Stimulated activated CD4-positive, alpha-beta T cell treated with anti-CD3 and anti-CD28 coated beads, Interleukin-4, amount 100 ng/mL, for 1 hour (primary cell): ENCODE measurements around the gene TSPAN10.

Source experiments
- DNase-seq: peaks from one replicate; pipeline ENCODE4 v3.0.0-alpha.2; 2020

The TSPAN10 gene

DNA sequence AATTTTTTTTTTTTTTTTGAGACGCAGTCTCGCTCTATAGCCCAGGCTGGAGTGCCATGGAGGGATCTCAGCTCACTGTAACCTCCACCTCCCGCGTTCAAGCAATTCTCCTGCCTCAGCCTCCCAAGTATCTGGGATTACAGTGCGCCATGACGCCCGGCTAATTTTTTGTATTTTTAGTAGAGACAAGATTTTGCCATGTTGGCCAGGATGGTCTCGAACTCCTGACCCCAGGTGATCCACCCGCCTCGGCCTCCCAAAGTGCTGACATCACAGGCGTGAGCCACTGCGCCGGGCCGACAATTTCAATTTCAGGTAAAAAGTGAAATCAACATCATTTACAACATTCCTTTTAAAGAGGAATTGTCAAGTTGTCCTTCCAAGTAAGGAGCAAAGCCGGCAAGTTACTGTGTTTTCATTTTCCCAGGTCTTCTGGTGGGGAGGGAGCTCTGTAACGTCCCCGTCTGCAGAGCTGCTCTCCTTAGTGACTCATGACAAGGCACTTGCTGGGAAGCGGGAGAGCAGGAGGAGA, 957 bp upstream of the TSPAN10 start:
- DNase-seq, result no peak

DNA sequence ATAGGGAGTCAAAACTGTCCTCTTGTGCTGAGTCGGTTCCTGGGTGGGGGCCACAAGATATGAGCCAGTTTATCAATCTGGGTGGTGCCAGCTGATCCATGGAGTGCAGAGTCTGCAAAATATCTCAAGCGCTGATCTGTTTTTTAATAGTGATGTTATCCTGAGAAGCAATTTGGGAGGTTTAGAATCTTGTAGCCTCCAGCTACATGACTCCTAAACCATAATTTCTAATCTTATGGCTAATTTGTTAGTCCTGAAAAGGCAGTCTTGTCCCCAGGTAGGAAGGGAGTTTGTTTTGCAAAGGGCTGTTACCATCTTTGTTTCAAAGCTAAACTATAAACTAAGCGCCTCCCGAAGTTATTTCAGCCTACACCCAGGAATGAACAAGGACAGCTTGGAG, 1.7 kb downstream of the TSPAN10 start:
- DNase-seq, result no peak

DNA sequence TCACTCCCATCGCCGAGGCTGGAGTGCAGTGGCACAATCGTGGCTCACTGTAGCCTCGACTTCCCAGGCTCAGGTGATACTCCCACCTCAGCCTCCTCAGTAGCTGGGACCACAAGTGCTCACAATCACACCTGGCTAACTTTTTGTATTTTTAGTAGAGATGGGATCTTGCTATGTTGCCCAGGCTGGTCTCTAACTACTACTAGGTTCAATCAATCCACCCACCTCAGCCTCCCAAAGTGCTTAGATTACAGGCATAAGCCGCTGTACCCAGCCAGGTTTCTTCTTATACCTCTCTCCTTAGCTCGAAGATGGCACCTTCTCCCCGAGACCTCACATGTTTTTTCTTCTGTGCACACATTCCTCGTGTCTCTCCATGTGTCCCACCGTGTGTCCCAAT, 3.0 kb downstream of the TSPAN10 start:
- DNase-seq, result no peak

DNA sequence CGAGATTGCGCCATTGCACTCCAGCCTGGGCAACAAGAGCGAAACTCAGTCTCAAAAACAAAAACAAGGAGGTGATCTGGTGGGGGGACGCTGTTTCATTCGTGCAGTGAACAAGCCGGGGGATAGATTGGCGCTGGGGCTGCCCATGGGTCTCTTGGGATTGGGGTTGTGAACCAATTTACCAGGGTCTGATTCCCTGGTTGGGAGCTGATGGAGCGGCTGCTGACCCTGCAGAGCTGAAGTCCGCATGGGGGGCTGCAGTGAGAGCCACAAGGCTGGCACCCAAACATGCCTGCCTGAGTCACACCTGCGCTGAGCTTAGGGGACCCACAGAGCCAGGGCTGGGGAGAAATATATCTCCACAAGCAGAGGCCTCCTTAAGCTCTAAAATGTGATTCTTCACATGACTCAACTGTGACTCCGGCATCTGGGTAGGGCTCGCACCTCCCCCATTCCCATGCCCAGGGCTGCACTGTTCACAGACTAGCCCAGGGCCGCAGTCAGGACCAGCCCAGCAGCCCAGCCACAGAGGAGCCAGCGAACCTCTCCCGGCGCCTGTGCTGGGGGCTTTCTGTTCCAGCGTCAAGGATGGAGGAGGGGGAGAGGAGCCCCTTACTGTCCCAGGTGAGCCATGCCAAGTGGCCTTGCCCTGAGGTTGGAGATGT, 5.0 kb downstream of the TSPAN10 start:
- DNase-seq, result no peak

DNA sequence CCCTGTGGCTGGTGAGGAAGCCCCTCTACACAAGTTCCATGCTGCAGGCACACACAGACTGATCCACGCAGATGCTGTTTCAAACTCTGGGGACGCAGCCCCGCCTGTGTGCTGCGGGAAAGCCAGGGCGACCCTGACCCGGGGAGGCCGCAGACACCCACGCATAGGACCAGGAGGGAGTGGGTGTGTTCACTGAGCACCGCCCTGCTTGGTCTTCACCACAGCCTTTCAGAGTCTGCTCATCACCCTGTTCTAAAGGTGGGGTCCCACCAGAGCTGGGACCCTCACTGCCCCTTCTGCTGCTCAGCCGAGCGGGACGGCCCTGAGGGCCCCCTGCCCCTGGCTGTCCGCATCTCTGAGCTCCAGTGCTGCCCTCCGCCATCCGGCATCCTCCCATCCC, 7.5 kb downstream of the TSPAN10 start:
- no peak for DNase-seq

DNA sequence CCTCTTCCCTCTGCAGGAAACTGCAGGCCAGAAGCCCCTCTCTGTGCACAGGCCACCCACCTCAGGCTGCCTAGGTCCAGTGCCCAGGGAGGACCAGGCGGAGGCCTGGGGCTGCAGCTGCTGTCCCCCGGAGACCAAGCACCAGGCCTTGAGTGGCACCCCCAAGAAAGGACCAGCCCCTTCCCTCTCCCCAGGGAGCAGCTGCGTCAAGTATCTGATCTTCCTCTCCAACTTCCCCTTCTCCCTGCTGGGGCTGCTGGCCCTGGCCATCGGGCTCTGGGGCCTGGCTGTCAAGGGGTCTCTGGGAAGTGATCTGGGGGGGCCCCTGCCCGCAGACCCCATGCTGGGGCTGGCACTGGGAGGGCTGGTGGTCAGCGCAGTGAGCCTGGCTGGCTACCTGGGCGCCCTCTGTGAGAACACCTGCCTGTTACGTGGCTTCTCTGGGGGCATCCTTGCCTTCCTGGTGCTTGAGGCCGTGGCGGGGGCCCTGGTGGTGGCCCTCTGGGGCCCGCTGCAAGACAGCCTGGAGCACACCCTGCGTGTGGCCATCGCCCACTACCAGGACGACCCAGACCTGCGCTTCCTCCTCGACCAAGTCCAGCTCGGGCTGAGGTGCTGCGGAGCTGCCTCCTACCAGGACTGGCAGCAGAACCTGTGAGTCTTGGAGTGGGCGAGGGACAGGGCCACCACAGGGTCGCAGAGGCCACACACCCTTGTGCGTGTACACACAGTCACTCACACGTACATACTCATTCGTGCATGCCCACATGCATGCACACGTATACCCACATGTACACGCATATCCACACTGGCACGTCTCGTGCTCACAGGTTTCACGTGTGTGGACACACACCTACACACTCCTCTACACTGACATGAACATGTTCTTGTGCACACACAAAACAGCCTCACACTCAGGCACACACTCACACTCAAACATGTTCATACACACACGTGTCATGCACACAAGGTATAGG, 8.3 kb downstream of the TSPAN10 start:
- no peak for DNase-seq

DNA sequence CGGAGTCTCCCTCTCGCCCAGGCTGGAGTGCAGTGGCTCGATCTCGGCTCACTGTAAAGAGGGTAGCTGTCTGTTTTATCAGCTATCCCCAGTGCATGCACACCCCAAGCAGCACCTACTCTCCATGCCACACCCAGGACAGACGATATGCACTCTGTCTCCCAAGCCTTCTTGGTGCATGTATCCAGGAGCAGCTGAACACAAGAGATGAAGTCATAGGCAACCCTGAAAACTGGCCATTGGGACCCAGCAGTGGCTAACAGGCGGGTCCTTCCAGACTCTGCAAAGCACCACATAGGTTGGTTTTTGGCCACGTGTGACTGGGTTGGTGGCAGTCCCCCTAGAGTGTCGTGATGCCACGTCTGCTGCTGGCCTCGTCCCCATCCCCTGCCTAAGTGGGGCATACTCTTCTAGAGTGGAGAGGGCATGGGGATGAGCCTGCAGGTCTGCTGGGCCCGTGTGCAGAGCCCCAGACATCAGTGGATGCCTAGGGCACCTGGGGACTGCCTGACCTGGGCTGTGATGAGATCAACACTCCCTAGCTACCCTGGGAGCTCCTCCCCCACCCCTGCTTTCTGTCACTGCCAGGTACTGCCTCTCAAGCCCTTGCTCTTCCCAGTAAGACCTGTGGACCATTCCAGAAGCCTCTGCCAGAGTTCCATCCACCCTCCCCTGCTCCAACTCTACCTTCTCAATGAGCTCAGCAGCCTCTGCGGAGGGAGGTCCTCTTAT, 10.0 kb downstream of the TSPAN10 start:
- no peak for DNase-seq

DNA sequence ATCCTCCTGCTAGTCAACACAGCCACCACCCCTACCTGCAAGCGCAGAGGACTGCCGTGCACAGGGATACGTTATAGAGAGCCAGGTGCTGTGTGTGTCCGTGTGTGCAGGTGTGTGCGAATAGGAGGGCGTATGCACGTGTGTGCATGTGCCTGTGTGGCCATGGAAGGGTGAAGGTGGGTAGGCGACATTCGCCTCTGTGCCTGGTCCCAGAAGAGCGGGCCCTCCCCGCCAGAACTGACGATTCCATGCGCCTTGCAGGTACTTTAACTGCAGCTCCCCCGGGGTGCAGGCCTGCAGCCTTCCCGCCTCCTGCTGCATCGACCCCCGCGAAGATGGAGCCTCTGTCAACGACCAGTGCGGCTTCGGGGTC, 10.6 kb downstream of the TSPAN10 start:
- DNase-seq, result no peak

DNA sequence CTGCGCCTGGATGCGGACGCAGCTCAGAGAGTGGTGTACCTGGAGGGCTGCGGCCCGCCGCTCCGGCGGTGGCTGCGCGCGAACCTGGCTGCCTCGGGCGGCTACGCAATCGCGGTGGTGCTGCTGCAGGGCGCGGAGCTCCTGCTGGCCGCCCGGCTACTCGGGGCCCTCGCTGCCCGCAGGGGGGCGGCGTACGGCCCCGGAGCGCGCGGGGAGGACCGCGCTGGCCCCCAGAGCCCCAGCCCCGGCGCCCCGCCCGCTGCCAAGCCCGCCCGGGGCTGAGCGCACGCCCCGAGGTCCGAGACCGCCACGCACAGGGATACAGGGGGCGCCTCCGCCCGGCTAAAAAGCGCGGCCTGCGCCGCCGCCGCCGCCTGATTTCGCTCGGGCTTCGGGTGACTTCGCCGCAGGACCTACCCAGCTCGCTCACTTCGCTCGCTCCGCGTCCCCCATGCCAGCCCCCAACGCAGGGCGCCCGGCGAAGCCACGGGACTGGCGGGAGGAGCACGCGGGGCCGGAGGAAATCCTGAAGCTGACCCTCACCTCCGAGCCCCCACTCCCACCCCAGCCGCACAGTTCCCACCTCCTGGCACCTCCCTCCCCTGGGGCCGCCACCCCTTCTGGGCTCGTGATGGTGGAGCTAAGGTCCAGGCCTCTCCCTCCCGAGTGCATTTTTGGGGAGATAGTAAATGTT, 11.2 kb downstream of the TSPAN10 start:
- DNase-seq, result no peak

DNA sequence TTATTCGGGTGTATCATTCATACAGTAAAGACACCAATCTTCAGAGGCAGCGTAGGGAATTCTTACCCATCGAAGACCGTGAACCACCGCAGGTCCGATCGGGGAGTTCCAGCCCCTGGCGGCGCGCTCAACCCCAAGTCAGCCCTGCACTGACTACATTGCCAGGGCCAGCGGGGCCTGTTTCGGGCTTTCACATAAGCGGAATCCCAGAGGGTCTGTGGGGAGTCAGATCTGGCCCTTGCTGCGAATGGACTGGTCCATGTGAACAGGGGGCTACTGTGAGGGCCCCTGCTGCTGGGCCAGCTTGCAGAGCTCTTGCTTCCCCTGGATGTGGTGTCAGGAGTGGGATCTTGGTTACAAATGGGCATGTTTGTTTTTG, 11.7 kb downstream of the TSPAN10 start:
- no peak for DNase-seq

DNA sequence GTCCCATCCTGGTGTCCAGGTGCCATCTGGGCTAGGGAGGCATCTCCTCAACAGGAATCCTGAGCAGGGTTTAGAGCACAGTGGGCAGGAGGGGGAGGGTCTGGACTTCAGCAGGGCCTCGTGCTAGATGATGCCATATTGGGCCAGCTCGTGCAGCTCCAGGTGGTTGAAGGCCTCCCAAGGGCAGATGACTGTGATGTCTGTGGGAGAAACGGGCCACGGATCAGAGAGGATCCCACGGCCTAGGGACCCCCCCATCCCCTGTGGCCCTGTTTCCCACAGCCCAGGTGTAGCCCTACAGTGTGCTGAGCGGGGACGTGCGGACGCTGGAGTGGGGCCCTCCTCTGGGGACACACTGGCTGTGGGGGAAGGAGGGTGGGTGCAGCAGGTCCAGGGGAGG, 14.0 kb downstream of the TSPAN10 start:
- DNase-seq, result no peak

DNA sequence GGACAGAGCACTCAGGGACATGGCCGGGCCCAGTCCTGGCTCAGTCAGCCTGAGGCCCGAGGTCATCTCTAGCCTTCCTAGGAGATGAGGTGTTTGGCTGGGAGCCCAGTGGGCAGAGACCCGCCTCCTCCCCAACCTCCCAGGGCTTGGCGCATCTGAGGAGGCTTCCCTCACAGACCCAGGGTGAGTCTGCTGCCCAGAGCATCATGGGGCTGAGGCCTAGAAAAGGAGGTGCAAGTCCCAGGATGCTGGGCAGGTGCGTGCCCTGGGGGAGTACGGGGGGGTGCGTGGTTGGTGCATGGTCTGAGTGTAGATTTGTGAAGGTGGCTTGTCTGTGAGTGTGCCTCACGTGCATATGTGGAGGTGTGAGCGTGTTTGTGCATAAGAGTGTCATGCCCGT, 14.7 kb downstream of the TSPAN10 start:
- DNase-seq, result no peak

DNA sequence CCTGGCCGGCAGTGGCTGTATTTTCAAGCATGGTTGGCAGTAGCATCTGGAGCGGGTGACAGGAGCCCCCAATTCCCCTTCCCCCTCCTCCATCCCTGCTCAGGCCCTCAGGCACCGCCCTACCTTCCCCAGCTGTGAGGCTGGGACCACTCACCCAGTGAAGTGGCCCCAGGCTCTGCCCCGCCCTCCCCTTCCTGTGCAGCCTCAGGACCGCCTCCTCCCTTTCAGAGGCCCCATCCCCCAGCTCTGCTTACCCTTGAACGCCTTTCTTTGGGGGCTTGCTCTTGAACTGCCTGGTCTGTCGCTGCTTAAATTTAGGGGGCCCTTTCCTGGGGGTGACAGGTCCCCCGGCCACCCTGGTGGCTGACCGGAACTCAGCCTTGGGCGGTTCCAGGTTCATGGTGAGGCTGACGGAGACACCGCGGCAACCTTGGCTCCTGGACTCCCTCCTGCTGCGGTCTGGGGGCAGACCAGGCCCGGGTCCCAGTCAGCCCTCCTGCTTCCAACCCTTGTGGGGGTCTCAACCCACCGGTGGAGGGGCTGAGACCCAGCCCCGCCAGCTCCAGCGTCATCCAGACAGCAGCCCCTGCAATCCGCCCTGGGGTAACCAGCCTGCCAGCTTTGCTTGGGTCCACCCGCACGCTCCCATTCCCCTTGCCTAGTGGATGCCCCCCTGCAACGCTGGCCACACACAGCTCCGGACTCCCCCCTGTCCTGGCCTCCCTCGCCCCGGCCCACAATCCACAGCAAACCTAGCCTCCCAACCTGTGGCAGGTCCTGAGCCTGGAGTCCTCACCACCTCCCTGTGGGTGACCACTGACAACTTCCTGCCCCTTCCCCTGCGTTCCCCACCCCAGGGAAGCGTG, 16.1 kb downstream of the TSPAN10 start:
- no peak for DNase-seq

DNA sequence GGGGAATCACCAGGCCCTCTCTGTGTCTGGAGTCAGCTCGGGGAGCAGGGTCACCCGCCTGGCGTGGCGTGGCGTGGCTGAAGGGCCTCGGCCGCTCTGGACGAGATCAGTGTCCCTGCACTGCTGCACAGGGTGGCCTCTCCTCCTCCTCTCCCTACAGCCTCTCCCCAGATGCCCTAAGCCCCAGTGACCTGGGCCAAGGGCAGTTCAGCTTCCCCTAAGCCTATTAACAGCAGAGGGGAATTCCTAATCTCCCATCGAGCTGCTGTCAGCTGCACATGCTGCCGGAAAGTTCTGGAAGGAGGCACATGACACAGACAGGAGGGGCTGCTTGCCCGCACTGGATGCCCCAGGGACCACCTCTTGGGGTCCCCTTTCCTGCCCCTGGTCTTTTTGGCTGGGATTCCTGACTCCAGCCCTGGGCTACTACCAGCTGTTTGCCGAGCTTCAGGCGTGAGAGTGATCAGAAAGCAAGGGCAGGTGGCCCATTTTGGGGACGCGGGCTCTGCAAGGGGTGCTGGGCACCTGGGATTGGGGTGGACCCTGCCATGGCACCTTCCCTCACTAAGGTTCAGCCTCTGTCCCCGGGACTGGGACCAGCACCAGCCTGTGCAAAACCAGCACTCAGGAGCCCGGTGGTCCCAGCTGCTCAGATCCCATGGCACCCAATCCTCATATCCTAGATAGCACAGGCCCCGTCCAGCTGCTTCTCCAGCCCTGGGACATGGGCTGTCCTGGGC, 18.6 kb downstream of the TSPAN10 start:
- no peak for DNase-seq

DNA sequence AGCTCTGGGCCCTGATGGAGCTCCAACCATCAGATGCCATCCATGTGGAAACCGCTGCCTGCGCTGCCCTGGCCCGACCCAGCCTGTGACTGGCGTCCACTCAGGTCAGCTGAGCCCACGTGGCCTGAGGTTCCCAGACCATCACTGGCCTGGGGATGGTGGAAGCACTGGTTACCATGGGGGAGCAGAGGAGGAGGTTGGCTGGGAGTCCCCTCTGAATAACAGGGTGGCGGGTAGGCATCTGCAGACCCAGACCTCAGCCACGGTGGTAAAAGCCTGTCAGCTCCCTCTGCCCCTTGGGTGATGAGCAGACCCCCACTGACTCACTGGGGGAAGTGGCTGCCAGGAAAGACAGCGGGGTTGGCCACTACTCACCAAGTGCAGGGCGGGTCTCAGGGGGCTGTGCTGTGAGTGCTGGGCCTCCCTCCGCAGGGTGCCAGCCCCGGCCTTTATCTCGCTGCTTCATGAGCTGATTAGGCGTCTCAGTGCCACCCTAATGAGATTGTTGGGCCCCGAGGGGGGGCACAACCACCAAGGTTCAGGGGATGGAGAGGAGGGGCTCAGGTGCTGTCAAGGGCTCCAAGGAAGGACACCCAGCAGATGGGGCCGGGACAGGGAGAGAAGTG, 19.2 kb downstream of the TSPAN10 start, which contains the start of gene PDE6G:
Gene PDE6G, minus strand, starts transcription at position 425 of the 626 bp plus-strand sequence. CDS start 3,237 bp downstream, outside the sequence.
- DNase-seq, result no peak

DNA sequence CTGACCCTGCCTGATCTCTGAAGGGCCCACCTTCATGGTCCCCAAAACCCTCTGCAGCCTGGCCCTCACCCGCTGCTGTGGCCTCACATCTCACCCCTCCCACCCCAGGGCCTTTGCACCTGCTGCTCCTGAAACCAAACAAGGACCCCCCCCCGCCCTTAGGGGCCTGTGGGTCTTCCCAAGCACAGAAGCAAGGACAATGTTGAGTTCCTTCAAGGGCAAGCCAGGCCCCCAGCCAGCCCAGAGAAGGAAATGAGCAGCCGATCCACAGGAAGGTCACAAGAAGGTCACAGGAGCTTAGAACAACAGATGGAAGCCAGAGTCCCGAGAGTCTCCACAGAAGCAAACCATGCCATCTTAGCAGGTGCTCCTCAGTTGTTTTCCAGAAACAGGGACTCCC, 19.8 kb downstream of the TSPAN10 start:
- DNase-seq, result no peak

DNA sequence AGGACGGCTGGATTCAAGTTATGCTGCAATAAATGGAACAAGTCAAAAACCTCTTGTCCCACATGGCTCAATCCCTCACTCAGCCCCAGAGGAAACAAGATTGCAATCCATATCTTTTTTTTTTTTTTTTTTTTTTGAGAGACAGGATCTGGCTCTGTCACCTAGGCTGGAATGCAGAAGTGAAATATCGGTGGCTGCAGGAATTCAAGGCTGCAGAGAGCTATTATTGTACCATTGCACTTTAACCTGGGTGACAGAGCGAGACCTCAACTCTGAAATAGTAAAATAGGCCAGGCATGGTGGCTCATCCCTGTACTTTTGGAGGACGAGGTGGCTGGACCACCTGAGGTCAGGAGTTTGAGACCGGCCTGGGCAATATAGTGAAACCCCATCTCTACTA, 22.0 kb downstream of the TSPAN10 start:
- DNase-seq, result no peak

DNA sequence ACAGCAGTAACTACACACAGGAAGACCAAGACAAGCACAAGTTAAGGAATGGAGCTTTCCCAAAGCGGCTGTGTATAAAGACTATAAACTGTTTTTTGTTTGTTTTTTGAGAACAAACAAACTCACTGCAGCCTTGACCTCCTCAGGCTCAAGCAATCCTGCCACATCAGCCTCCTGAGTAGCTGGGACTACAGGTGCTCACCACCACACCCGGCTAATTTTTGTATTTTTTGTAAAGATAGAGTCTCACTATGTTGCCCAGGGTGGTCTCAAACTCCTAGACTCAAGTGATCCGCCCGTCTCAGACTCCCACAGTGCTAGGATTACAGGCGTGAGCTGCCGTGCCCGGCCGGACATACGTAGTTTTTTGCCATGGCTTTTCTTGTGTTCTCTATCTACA, 23.4 kb downstream of the TSPAN10 start:
- DNase-seq, result no peak

DNA sequence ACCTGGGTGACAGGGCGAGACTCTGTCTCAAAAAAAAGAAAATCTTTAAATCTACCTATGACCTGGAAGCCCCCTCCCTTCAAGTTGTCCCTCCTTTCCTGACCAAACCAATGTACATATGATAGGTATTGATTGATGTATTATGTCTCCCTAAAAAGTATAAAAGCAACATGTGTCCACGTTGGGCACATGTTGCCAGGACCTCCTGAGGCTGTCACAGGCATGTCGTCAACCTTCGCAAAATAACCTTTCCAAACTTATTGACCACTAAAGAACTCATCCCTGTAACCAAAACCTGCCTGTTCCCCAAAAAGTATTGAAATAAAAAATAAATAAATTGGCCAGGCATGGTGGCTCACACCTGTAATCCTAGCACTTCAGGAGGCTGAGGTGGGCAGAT, 25.0 kb downstream of the TSPAN10 start:
- DNase-seq, result no peak

DNA sequence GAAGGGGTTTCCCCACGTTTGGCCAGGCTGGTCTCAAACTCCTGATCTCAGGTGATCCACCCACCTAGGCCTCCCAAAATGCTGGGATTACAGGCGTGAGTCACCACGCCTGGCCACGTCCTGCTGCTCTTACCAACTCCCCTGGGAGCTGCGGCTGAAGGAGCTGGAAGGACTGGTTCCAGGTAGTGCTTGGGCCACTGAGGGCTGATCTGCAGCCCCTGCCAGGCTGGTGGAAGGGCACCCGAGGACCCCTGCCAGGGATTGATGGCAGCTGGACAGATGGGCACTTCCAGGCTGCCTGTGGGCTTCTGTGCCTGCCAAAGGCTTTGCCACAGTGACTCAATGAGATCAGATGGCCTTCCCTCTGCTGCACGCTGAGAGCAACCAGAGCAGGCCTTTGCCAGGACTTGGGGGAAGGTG, 27.1 kb downstream of the TSPAN10 start:
- no peak for DNase-seq
